HG03060 (cell line): Measurements from ENCODE around the gene MTCH1.

Experiments used
- ATAC-seq: cut with Tn5 transposase; IDR thresholded peaks from one replicate; pipeline ENCODE4 v1.9.1; 2021; ENCODE audit warnings: low read depth, moderate number of reproducible peaks; ENCODE audit not compliant: unreplicated experiment

Gene MTCH1

GRCh38 chr6:36970892-36971842 is 14.8 kb downstream of the MTCH1 start:
- ATAC-seq = no peak

- no peak for ATAC-seq
Measured at GRCh38 chr6:36969988-36970891, 15.8 kb downstream of the MTCH1 start.

- ATAC-seq = no peak
Measured at GRCh38 chr6:36969240-36969691, 16.7 kb downstream of the MTCH1 start.

- ATAC-seq = no peak
Measured at GRCh38 chr6:36968266-36968977, 17.6 kb downstream of the MTCH1 start.

GRCh38 chr6:36967757-36968156 is 18.2 kb downstream of the MTCH1 start:
- ATAC-seq = no peak

- no peak for ATAC-seq
Measured at GRCh38 chr6:36967301-36967700, 18.7 kb downstream of the MTCH1 start.

GRCh38 chr6:36964908-36965307 is 21.1 kb downstream of the MTCH1 start:
- ATAC-seq = no peak

- ATAC-seq = no peak
Measured at GRCh38 chr6:36964349-36964748, 21.6 kb downstream of the MTCH1 start.

- ATAC-seq = no peak
Measured at GRCh38 chr6:36963451-36964290, 22.3 kb downstream of the MTCH1 start.

- ATAC-seq = no peak
Measured at GRCh38 chr6:36962874-36963273, 23.1 kb downstream of the MTCH1 start.

GRCh38 chr6:36961441-36962435 is 24.3 kb downstream of the MTCH1 start:
- ATAC-seq = no peak

GRCh38 chr6:36959555-36960250 is 26.3 kb downstream of the MTCH1 start:
- ATAC-seq = no peak

- no peak for ATAC-seq
Measured at GRCh38 chr6:36958775-36959554, 27.0 kb downstream of the MTCH1 start.

GRCh38 chr6:36957773-36958271 is 28.2 kb downstream of the MTCH1 start:
- ATAC-seq = no peak

- no peak for ATAC-seq
Measured at GRCh38 chr6:36956446-36956820, 29.6 kb downstream of the MTCH1 start.

- ATAC-seq = no peak
Measured at GRCh38 chr6:36955671-36956445, 30.1 kb downstream of the MTCH1 start.
